ENCODE results near the gene CRYAB.

Gene CRYAB

GRCh38 chr11:111916768-111917167 lies 5.2 kb upstream of the CRYAB start:
- H3K36me3 ChIP-seq (ENCODE audit: control insufficient read depth, low read depth, low read length), result no peaks in the 10 kb centered on the region
- no peaks in the 10 kb centered on the region for H3K27me3 ChIP-seq (ENCODE audit: control insufficient read depth, insufficient read depth, low read length)
- no peaks in the 10 kb centered on the region for H3K9me3 ChIP-seq (ENCODE audit: control insufficient read depth, low read depth, low read length)
- no peak overlapping the region for H3K9ac ChIP-seq (ENCODE audit: low read length)
- H3K4me3 ChIP-seq (ENCODE audit: low read length), result no peak overlapping the region
- no peak overlapping the region for H3K27ac ChIP-seq (ENCODE audit: low read length)
- peaks cover 17% of the 10 kb centered on the region for H3K4me1 ChIP-seq (ENCODE audit: control insufficient read depth, low read depth, low read length)

DNA sequence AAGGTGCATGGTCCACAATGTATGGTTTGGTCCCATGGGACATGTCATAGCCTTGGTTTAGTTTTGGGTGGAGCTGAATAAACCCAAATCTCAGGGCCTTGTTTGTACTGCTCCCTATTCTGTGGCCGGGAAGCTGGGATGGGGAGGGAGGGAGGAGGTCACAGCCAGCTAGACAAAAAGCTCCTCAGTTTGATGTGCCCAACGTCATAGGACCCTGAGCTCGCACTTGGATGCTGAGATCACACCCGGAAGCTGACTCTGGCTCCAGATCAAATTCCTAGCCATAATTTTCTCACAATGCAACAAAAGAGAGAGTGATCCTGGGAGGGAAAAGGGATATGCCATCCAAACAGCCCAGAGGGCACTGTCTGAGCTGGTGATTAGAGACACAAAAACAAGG lies 2.4 kb upstream of the CRYAB start:
- Histone ChIP-seq H3K36me3 (ENCODE audit: control insufficient read depth, low read depth, low read length) (no peaks in the 10 kb centered on the region), H3K9ac (ENCODE audit: low read length) (no peak overlapping the region), H3K4me1 (ENCODE audit: control insufficient read depth, low read depth, low read length) (peaks cover 21% of the 10 kb centered on the region), H3K4me3 (ENCODE audit: low read length) (no peak overlapping the region), H3K27me3 (ENCODE audit: control insufficient read depth, insufficient read depth, low read length) (no peaks in the 10 kb centered on the region), H3K9me3 (ENCODE audit: control insufficient read depth, low read depth, low read length) (no peaks in the 10 kb centered on the region), H3K27ac (ENCODE audit: low read length) (no peak overlapping the region)

GRCh38 chr11:111913031-111913861 lies 1.7 kb upstream of the CRYAB start:
- no peaks in the 10 kb centered on the region for H3K27me3 ChIP-seq (ENCODE audit: control insufficient read depth, insufficient read depth, low read length)
- H3K9me3 ChIP-seq (ENCODE audit: control insufficient read depth, low read depth, low read length), result no peaks in the 10 kb centered on the region
- no peak overlapping the region for H3K27ac ChIP-seq (ENCODE audit: low read length)
- no peaks in the 10 kb centered on the region for H3K36me3 ChIP-seq (ENCODE audit: control insufficient read depth, low read depth, low read length)
- no peak overlapping the region for H3K9ac ChIP-seq (ENCODE audit: low read length)
- no peak overlapping the region for H3K4me3 ChIP-seq (ENCODE audit: low read length)
- peaks cover 15% of the 10 kb centered on the region for H3K4me1 ChIP-seq (ENCODE audit: control insufficient read depth, low read depth, low read length)

DNA sequence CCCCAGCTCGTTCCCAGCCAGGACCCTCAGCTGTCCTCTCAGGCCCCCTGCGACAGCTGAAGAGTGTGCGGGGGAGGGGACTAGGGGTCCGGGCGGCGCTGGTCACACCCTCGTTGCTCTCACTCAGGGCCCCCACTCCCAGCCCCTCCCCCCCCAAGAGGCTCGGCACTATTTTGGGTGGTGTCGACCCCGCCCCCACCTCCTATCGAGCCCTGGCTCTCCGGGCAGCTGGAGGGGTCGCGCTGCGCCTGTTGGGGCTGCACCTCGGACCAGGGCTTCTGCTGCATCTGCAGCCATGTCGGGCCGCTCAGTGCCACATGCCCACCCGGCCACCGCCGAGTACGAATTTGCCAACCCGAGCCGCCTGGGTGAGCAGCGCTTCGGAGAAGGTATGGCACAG lies 965 bp upstream of the CRYAB start, which contains the start of gene HSPB2:
HSPB2 (plus strand) TSS at position 200 of the 400 bp plus-strand sequence; CDS start at position 296, 96 bp downstream.
- no peak within 1 kb of the TSS for H3K9ac ChIP-seq (ENCODE audit: low read length)
- no peaks in the 10 kb centered on the region for H3K9me3 ChIP-seq (ENCODE audit: control insufficient read depth, low read depth, low read length)
- H3K36me3 ChIP-seq (ENCODE audit: control insufficient read depth, low read depth, low read length), result no peaks in the 10 kb centered on the region
- no peak within 1 kb of the TSS for H3K4me3 ChIP-seq (ENCODE audit: low read length)
- H3K27me3 ChIP-seq (ENCODE audit: control insufficient read depth, insufficient read depth, low read length), result no peaks in the 10 kb centered on the region
- H3K27ac ChIP-seq (ENCODE audit: low read length), result no peak within 1 kb of the TSS
- peaks cover 11% of the 10 kb centered on the region for H3K4me1 ChIP-seq (ENCODE audit: control insufficient read depth, low read depth, low read length)

DNA sequence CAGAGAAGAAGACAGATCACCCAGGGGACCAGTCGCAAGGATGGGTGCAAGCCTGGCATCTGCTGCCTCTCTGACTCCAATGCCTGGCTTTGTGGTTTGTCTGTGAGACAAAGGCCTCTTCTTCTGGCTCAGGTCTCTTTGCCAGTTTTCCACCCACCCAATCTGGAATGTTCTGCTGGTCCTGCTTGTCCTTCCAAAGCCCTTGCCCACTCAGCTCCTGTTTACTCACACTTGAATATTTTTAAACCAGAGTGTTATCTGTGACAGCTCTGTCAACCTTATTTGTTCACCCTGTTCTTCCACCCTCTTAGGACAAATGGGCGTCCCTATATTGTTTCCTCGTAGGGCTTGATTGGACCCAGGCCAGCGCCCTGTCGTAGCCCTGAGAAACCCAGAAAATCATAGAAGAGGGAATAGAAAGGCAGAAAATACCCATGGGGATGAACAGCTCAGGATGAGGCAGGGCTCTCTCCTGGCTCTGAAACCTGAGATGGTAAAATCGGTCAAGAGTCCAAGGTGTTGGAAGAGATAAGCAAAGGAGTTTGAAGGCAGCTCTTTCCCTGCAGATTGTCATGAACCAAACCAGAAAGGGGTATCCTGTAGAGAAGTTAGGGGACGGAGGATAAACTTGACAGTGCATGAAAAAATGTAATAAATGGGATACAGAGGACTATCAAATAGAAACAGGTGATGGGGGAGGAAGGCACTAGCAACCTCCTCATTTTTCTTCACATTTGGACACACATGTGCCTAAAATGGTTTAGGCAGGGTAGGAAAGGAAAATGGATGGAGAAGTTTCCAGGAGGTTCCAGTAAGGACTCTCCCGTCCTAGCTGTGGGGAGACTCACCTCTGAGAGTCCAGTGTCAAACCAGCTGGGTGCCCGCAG lies 651 bp downstream of the CRYAB start:
- no peak overlapping the region for H3K9ac ChIP-seq (ENCODE audit: low read length)
- no peaks in the 10 kb centered on the region for H3K36me3 ChIP-seq (ENCODE audit: control insufficient read depth, low read depth, low read length)
- no peaks in the 10 kb centered on the region for H3K27me3 ChIP-seq (ENCODE audit: control insufficient read depth, insufficient read depth, low read length)
- H3K9me3 ChIP-seq (ENCODE audit: control insufficient read depth, low read depth, low read length), result no peaks in the 10 kb centered on the region
- H3K27ac ChIP-seq (ENCODE audit: low read length), result no peak overlapping the region
- H3K4me3 ChIP-seq (ENCODE audit: low read length), result no peak overlapping the region
- peaks cover 11% of the 10 kb centered on the region for H3K4me1 ChIP-seq (ENCODE audit: control insufficient read depth, low read depth, low read length)

- peaks cover 11% of the 10 kb centered on the region for H3K4me1 ChIP-seq (ENCODE audit: control insufficient read depth, low read depth, low read length)
- H3K9ac ChIP-seq (ENCODE audit: low read length), result no peak overlapping the region
- no peak overlapping the region for H3K4me3 ChIP-seq (ENCODE audit: low read length)
- H3K27ac ChIP-seq (ENCODE audit: low read length), result no peak overlapping the region
- H3K36me3 ChIP-seq (ENCODE audit: control insufficient read depth, low read depth, low read length), result no peaks in the 10 kb centered on the region
- H3K9me3 ChIP-seq (ENCODE audit: control insufficient read depth, low read depth, low read length), result no peaks in the 10 kb centered on the region
- no peaks in the 10 kb centered on the region for H3K27me3 ChIP-seq (ENCODE audit: control insufficient read depth, insufficient read depth, low read length)
Observed at GRCh38 chr11:111909378-111909777, 2.2 kb downstream of the CRYAB start.

GRCh38 chr11:111908639-111909305 lies 2.8 kb downstream of the CRYAB start:
- peaks cover 11% of the 10 kb centered on the region for H3K4me1 ChIP-seq (ENCODE audit: control insufficient read depth, low read depth, low read length)
- H3K27me3 ChIP-seq (ENCODE audit: control insufficient read depth, insufficient read depth, low read length), result no peaks in the 10 kb centered on the region

DNA sequence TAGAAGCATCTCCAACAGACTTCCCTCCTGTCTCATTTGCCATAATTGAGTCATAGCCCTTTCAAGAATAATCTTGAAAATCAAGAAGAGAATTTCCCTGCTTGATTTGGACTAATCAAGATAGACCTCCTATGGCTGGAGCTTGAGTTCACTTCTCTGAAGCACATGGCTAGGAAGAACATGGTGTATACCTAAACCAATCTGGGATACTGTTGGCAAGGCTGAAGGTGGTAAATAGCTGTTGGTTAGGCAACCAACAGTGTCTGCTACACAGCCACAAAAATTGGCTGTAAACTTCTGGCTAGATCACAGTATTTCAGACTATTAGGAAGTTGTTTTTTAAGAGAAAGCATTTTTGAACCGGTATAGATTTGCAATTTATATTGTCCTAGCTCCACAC lies 4.9 kb downstream of the CRYAB start:
- Histone ChIP-seq H3K4me3 (ENCODE audit: low read length) (no peak overlapping the region), H3K27me3 (ENCODE audit: control insufficient read depth, insufficient read depth, low read length) (no peaks in the 10 kb centered on the region), H3K9ac (ENCODE audit: low read length) (no peak overlapping the region), H3K27ac (ENCODE audit: low read length) (no peak overlapping the region), H3K9me3 (ENCODE audit: control insufficient read depth, low read depth, low read length) (no peaks in the 10 kb centered on the region), H3K36me3 (ENCODE audit: control insufficient read depth, low read depth, low read length) (no peaks in the 10 kb centered on the region), H3K4me1 (ENCODE audit: control insufficient read depth, low read depth, low read length) (peaks cover 3% of the 10 kb centered on the region)

More at GRCh38 chr11:111908639-111909305, 2.8 kb downstream of the CRYAB start:
- H3K4me3 ChIP-seq (ENCODE audit: low read length), result no peak overlapping the region
- H3K9ac ChIP-seq (ENCODE audit: low read length), result no peak overlapping the region
- no peaks in the 10 kb centered on the region for H3K9me3 ChIP-seq (ENCODE audit: control insufficient read depth, low read depth, low read length)
- H3K27ac ChIP-seq (ENCODE audit: low read length), result no peak overlapping the region
- H3K36me3 ChIP-seq (ENCODE audit: control insufficient read depth, low read depth, low read length), result no peaks in the 10 kb centered on the region

- Histone ChIP-seq H3K36me3 (ENCODE audit: control insufficient read depth, low read depth, low read length) (no peaks in the 10 kb centered on the region), H3K27ac (ENCODE audit: low read length) (no peak overlapping the region), H3K9ac (ENCODE audit: low read length) (no peak overlapping the region)
Observed at GRCh38 chr11:111905411-111905810, 6.2 kb downstream of the CRYAB start.

DNA sequence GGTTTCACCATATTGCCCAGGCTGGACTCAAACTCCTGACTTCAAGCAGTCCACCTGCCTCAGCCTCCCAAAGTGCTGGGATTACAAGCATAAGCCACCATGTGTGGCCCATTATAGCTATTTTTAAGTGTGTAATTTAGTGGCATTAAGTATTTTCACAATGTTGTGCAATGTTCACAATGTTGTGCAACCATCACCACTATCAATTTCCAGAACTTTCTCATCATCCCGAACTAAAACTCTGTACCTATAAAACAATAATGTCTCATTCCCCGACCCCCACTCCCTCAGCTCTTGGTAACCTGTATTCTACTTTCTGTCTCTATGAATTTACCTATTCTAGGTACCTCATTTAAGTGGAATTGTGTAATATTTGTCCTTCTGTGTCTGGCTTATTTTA lies 24.7 kb downstream of the CRYAB start:
- no peaks in the 10 kb centered on the region for H3K4me1 ChIP-seq (ENCODE audit: control insufficient read depth, low read depth, low read length)
- no peak overlapping the region for H3K9ac ChIP-seq (ENCODE audit: low read length)
- H3K27ac ChIP-seq (ENCODE audit: low read length), result no peak overlapping the region
- H3K4me3 ChIP-seq (ENCODE audit: low read length), result no peak overlapping the region
- no peaks in the 10 kb centered on the region for H3K36me3 ChIP-seq (ENCODE audit: control insufficient read depth, low read depth, low read length)
- no peaks in the 10 kb centered on the region for H3K27me3 ChIP-seq (ENCODE audit: control insufficient read depth, insufficient read depth, low read length)
- no peaks in the 10 kb centered on the region for H3K9me3 ChIP-seq (ENCODE audit: control insufficient read depth, low read depth, low read length)

More at GRCh38 chr11:111905411-111905810, 6.2 kb downstream of the CRYAB start:
- H3K4me1 ChIP-seq (ENCODE audit: control insufficient read depth, low read depth, low read length), result no peaks in the 10 kb centered on the region
- no peaks in the 10 kb centered on the region for H3K27me3 ChIP-seq (ENCODE audit: control insufficient read depth, insufficient read depth, low read length)
- H3K4me3 ChIP-seq (ENCODE audit: low read length), result no peak overlapping the region
- no peaks in the 10 kb centered on the region for H3K9me3 ChIP-seq (ENCODE audit: control insufficient read depth, low read depth, low read length)

DNA sequence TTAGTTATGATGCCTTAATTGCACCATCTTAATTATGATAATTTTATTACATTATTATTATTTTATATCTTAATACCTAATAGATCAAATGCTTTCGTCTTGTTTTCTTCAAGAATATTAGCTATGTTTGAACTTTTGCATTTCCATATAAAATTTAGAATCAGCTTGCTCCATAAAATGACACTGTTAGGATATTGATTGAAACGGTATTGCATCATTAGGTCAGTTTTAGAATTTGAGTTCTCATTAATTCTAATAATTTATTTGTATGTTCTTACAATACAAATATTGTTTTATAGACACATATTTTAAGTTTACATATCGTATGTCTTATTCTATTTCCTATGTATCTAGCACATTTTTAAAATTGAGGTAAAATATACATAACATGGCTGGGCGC lies 25.5 kb downstream of the CRYAB start:
- Histone ChIP-seq H3K9ac (ENCODE audit: low read length) (no peak overlapping the region), H3K4me3 (ENCODE audit: low read length) (no peak overlapping the region), H3K36me3 (ENCODE audit: control insufficient read depth, low read depth, low read length) (no peaks in the 10 kb centered on the region), H3K9me3 (ENCODE audit: control insufficient read depth, low read depth, low read length) (no peaks in the 10 kb centered on the region), H3K27me3 (ENCODE audit: control insufficient read depth, insufficient read depth, low read length) (no peaks in the 10 kb centered on the region), H3K4me1 (ENCODE audit: control insufficient read depth, low read depth, low read length) (no peaks in the 10 kb centered on the region), H3K27ac (ENCODE audit: low read length) (no peak overlapping the region)

Measured in iPS-18a (cell line).